ENCODE data around the gene ARAP2. TPM values are rescaled to one million over a fixed set of nuclear protein-coding genes. Genes with fewer than 3 reads are reported as not detected.

The ARAP2 gene
- total RNA-seq, 4 donors from 2014 or later: 12.4 to 65.6 (median 27.5) TPM

DNA sequence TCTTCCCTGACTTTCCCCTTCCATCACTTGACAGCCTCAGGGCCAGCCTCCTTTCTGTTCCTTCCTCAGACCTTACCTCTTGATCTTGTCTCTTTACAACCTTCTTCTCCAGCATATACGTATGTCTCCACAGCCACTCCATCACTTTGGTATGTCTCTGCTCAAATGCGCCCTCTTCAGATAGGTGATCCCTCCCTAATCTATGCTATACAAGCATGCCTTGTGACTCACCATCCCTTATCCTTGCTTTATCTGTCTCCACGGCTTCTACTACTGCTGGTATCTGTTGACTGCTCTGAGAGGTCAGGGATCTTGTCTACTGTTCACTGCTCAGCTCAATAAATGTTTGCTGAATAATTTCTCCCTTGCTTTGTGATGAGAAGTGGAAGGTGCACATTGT, 9.0 kb downstream of the ARAP2 start:
- Histone ChIP-seq H3K27me3 (no peaks in the 10 kb centered on the region), H3K36me3 (peaks cover 0 to 5% (median 0%) of the 10 kb centered on the region in 3 donors), H3K27ac (no peak overlapping the region), H3K4me3 (no peak overlapping the region), H3K9me3 (no peaks in the 10 kb centered on the region), H3K4me1 (peaks cover 0 to 5% (median 0%) of the 10 kb centered on the region in 4 donors)
- TF ChIP-seq, protein P1, sequence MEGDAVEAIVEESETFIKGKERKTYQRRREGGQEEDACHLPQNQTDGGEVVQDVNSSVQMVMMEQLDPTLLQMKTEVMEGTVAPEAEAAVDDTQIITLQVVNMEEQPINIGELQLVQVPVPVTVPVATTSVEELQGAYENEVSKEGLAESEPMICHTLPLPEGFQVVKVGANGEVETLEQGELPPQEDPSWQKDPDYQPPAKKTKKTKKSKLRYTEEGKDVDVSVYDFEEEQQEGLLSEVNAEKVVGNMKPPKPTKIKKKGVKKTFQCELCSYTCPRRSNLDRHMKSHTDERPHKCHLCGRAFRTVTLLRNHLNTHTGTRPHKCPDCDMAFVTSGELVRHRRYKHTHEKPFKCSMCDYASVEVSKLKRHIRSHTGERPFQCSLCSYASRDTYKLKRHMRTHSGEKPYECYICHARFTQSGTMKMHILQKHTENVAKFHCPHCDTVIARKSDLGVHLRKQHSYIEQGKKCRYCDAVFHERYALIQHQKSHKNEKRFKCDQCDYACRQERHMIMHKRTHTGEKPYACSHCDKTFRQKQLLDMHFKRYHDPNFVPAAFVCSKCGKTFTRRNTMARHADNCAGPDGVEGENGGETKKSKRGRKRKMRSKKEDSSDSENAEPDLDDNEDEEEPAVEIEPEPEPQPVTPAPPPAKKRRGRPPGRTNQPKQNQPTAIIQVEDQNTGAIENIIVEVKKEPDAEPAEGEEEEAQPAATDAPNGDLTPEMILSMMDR (IDR thresholded peaks at IDR 0.05): no peak
- TF ChIP-seq EP300 (IDR thresholded peaks at IDR 0.05) (no peak), POLR2A (IDR thresholded peaks at IDR 0.05) (no peak)
- 77 to 89% methylated on average over 3 of the region's 3 CpGs for WGBS, 2 donors
- DNase-seq (ENCODE audit: low spot score in 2 of 2): no peak

DNA sequence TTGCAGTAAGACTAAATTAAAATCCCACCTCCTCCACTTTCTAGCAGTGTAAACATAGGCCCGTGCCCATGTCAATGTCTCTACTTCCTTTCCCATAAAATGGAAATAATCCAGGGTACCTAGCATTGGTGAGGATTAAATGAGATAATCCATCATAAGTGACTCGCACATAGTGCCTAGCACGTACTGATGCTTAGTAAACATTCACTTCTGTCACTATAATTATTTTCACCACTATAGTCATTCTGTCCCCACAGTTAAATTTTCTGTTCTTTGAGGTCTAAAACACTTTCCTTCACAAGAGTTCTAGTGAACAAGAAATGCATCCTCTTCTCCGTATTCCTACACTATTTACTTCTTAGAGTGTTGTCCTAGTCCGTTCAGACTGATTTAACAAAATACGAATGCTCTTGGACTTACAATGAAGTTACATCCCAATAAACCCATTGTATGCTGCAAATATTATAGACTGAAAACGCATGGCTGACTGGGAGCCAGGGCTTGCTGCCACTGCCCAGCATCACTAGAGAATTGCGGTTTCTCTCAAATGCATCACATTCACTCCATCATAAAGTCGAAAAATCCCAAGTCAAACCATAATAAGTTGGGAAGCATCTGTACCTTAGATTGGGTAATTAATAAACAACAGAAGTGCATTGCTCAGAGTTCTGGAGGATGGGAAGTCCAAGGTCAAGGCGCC, 10.6 kb downstream of the ARAP2 start:
- no peaks in the 10 kb centered on the region for H3K27me3 ChIP-seq
- no peak overlapping the region for H3K27ac ChIP-seq
- TF ChIP-seq, protein P1 (IDR thresholded peaks at IDR 0.05): no peak
- TF ChIP-seq POLR2A (IDR thresholded peaks at IDR 0.05) (no peak), EP300 (IDR thresholded peaks at IDR 0.05) (no peak)
- no peak overlapping the region for H3K4me3 ChIP-seq
- H3K36me3 ChIP-seq: peaks cover 0 to 5% (median 0%) of the 10 kb centered on the region in 3 donors
- H3K4me1 ChIP-seq: peaks cover 0 to 6% (median 0%) of the 10 kb centered on the region in 4 donors
- no peak for DNase-seq (ENCODE audit: low spot score in 2 of 2)
- WGBS, 2 donors: 72 to 79% methylated on average over 10 of the region's 10 CpGs
- H3K9me3 ChIP-seq: no peaks in the 10 kb centered on the region

DNA sequence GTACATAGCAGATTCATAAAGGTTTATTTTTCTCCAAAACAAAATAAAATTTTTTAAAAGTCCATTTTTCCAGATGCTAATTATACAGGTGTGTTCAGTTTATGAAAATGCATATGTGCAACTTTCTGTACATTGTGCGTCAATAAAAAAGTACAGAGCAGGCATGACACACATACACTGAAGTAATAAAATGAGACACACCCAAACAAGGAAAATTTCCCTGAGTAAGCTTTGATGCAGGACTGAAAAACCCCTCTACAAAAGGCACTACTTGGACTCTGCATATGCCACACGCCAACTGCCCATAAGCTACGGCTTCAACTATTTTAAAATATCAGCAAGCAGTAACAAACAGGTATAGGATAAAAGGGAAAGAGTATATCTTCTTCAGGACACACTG, 13.8 kb downstream of the ARAP2 start:
- Histone ChIP-seq H3K4me3 (no peak overlapping the region), H3K36me3 (no peaks in the 10 kb centered on the region), H3K4me1 (peaks cover 0 to 14% (median under 1%) of the 10 kb centered on the region in 4 donors), H3K9me3 (no peaks in the 10 kb centered on the region), H3K27ac (no peak overlapping the region), H3K27me3 (no peaks in the 10 kb centered on the region)
- no peak for TF ChIP-seq EP300 (IDR thresholded peaks at IDR 0.05)
- 96 to 97% methylated on average over 3 of the region's 3 CpGs for WGBS, 2 donors
- no peak for DNase-seq (ENCODE audit: low spot score in 2 of 2)

DNA sequence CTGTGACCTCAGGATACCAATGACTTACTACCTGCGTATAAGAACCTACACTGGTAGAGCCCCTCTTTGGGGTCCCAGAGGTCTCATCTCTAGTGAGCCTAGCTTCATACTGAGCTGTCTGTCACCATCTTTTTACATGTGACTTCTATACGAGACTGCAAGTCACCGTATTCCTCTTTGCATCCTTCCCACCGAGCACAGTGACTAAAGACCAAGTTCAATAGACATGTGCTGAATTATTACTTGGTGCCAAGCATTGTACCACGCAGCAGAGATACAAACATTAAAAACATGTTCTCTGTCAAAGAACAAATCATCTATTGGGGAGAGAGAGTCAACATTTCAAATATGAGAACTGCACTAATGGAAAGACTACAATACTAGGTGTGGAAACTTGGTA, 16.4 kb downstream of the ARAP2 start:
- Histone ChIP-seq H3K27me3 (no peaks in the 10 kb centered on the region), H3K4me3 (no peak overlapping the region), H3K9me3 (no peaks in the 10 kb centered on the region), H3K4me1 (peaks cover 0 to 21% (median 3%) of the 10 kb centered on the region in 4 donors), H3K36me3 (no peaks in the 10 kb centered on the region), H3K27ac (no peak overlapping the region)
- TF ChIP-seq, protein P1 (IDR thresholded peaks at IDR 0.05): no peak
- TF ChIP-seq EP300 (IDR thresholded peaks at IDR 0.05): no peak
- TF ChIP-seq POLR2A (IDR thresholded peaks at IDR 0.05): no peak
- WGBS, 2 donors: 78 to 83% methylated on average over 5 of the region's 5 CpGs
- no peak for DNase-seq (ENCODE audit: low spot score in 2 of 2)

DNA sequence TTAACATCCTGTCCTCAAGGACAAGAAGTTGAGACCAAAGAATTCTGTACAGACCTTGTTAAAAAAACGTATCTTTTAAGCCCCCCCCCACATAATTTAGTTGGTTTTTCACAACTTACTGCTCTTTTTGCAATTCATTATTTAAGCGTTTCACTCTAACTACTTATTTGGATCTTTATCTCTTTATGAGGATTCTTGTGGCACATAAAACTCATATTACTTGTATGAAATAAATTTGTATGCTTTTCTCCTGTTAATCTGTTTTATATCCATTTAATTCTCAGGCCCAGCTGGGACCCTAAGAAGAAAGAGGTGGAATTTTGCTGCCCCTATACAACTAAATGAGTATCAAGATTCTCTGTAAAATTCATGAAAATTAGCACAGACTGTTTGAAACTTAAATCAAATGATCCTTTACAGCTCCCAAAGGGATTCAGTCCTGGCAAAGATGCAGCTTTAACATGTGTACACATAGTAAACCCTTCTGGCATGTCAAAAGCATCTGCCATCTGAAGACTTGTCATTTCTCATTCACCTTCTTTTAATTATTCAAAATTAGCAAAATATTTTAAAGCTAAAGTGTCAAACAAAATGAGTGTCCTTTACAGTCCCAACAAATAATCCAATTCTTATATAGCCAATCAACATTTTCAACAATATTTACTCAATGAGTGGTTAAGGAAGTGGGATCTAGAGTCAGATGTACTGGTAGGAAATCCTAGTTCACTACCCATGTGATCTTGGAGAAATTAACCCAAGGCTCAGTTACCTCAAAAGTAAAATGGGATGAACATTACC, 17.7 kb downstream of the ARAP2 start:
- DNase-seq (ENCODE audit: low spot score in 2 of 2): no peak
- H3K27me3 ChIP-seq: no peaks in the 10 kb centered on the region
- no peak overlapping the region for H3K27ac ChIP-seq
- TF ChIP-seq, protein P1 (IDR thresholded peaks at IDR 0.05): no peak
- TF ChIP-seq EP300 (IDR thresholded peaks at IDR 0.05): no peak
- no peak for TF ChIP-seq POLR2A (IDR thresholded peaks at IDR 0.05)
- no peaks in the 10 kb centered on the region for H3K9me3 ChIP-seq
- H3K36me3 ChIP-seq: no peaks in the 10 kb centered on the region
- peaks cover 0 to 21% (median 3%) of the 10 kb centered on the region in 4 donors for H3K4me1 ChIP-seq
- WGBS, 2 donors: 68 to 69% methylated on average over 2 of the region's 2 CpGs
- H3K4me3 ChIP-seq: no peak overlapping the region

All from tibial nerve (tissue), 4 donors.